ENCODE results near the gene DHX32.
"Not testable (repeated sequence)": the region's sequence is repeated elsewhere in the genome, so short reads cannot be mapped to it uniquely, and the experiment has no call there.

Gene DHX32

GRCh38 chr10:125916977-125917376 lies 35.9 kb upstream of the DHX32 start:
- no peak for DNase-seq (ENCODE audit: low read depth, low spot score)
- no peak for TF ChIP-seq CTCF (IDR thresholded peaks at IDR 0.05; ENCODE audit: low read depth, low read length)
- in situ Hi-C loops (cut with HindIII; ENCODE audit: low sequenced_read_pairs), result no loop called here
- H3K4me3 ChIP-seq (ENCODE audit: low read depth, low read length), result no peak overlapping the region

GRCh38 chr10:125913277-125913676 lies 32.2 kb upstream of the DHX32 start:
- DNase-seq (ENCODE audit: low read depth, low spot score); in situ Hi-C loops (cut with HindIII; ENCODE audit: low sequenced_read_pairs); H3K4me3 ChIP-seq (ENCODE audit: low read depth, low read length): not testable (repeated sequence)

GRCh38 chr10:125911990-125912389 lies 30.9 kb upstream of the DHX32 start:
- no peak for TF ChIP-seq CTCF (IDR thresholded peaks at IDR 0.05; ENCODE audit: low read depth, low read length)
- no peak overlapping the region for H3K4me3 ChIP-seq (ENCODE audit: low read depth, low read length)
- in situ Hi-C loops (cut with HindIII; ENCODE audit: low sequenced_read_pairs), result no loop called here
- no peak for DNase-seq (ENCODE audit: low read depth, low spot score)

- in situ Hi-C loops (cut with HindIII; ENCODE audit: low sequenced_read_pairs), result no loop called here
- no peak for DNase-seq (ENCODE audit: low read depth, low spot score)
- no peak for TF ChIP-seq CTCF (IDR thresholded peaks at IDR 0.05; ENCODE audit: low read depth, low read length)
- no peak overlapping the region for H3K4me3 ChIP-seq (ENCODE audit: low read depth, low read length)
Measured at GRCh38 chr10:125911145-125911544, 30.1 kb upstream of the DHX32 start.

GRCh38 chr10:125909491-125909890 lies 28.4 kb upstream of the DHX32 start:
- in situ Hi-C loops (cut with HindIII; ENCODE audit: low sequenced_read_pairs); DNase-seq (ENCODE audit: low read depth, low spot score); H3K4me3 ChIP-seq (ENCODE audit: low read depth, low read length): not testable (repeated sequence)

- not testable (repeated sequence) for DNase-seq (ENCODE audit: low read depth, low spot score)
Measured at GRCh38 chr10:125908813-125909212, 27.7 kb upstream of the DHX32 start.

GRCh38 chr10:125907598-125907997 lies 26.5 kb upstream of the DHX32 start:
- H3K4me3 ChIP-seq (ENCODE audit: low read depth, low read length); DNase-seq (ENCODE audit: low read depth, low spot score); in situ Hi-C loops (cut with HindIII; ENCODE audit: low sequenced_read_pairs): not testable (repeated sequence)

More at GRCh38 chr10:125908813-125909212, 27.7 kb upstream of the DHX32 start:
- in situ Hi-C loops (cut with HindIII; ENCODE audit: low sequenced_read_pairs); H3K4me3 ChIP-seq (ENCODE audit: low read depth, low read length): not testable (repeated sequence)

- DNase-seq (ENCODE audit: low read depth, low spot score); H3K4me3 ChIP-seq (ENCODE audit: low read depth, low read length); in situ Hi-C loops (cut with HindIII; ENCODE audit: low sequenced_read_pairs): not testable (repeated sequence)
Measured at GRCh38 chr10:125905069-125905994, 24.2 kb upstream of the DHX32 start.

GRCh38 chr10:125903135-125903640 lies 22.1 kb upstream of the DHX32 start:
- DNase-seq (ENCODE audit: low read depth, low spot score); in situ Hi-C loops (cut with HindIII; ENCODE audit: low sequenced_read_pairs): not testable (repeated sequence)

GRCh38 chr10:125900963-125901362 lies 19.9 kb upstream of the DHX32 start:
- H3K4me3 ChIP-seq (ENCODE audit: low read depth, low read length); in situ Hi-C loops (cut with HindIII; ENCODE audit: low sequenced_read_pairs): not testable (repeated sequence)
- DNase-seq (ENCODE audit: low read depth, low spot score), result peak; percentile 42

More at GRCh38 chr10:125903135-125903640, 22.1 kb upstream of the DHX32 start:
- H3K4me3 ChIP-seq (ENCODE audit: low read depth, low read length), result not testable (repeated sequence)

GRCh38 chr10:125897317-125897716 lies 16.2 kb upstream of the DHX32 start:
- DNase-seq (ENCODE audit: low read depth, low spot score); in situ Hi-C loops (cut with HindIII; ENCODE audit: low sequenced_read_pairs): not testable (repeated sequence)
- peak overlapping the region; percentile 50 for H3K4me3 ChIP-seq (ENCODE audit: low read depth, low read length)

- DNase-seq (ENCODE audit: low read depth, low spot score), result peak; percentile 81
- peak within 1 kb of the TSS; percentile 50 for H3K4me3 ChIP-seq (ENCODE audit: low read depth, low read length)
- in situ Hi-C loops (cut with HindIII; ENCODE audit: low sequenced_read_pairs), result not testable (repeated sequence)
Measured at GRCh38 chr10:125896088-125896934, 15.2 kb upstream of the DHX32 start, which contains the start of gene FANK1. TSS of gene FANK1 (plus strand) at chr10:125896564. CDS start at chr10:125896643, 79 bp downstream.
